GM21526 (cell line): ENCODE results near the gene OR51G1.
"Not testable (repeated sequence)": the region's sequence is repeated elsewhere in the genome, so short reads cannot be mapped to it uniquely, and the experiment has no call there.

Experiments
- ATAC-seq: cut with Tn5 transposase; IDR thresholded peaks from one replicate; pipeline ENCODE4 v1.9.1; 2021; ENCODE audit warnings: moderate library complexity; ENCODE audit not compliant: unreplicated experiment, low FRiP score

Gene OR51G1, protein sequence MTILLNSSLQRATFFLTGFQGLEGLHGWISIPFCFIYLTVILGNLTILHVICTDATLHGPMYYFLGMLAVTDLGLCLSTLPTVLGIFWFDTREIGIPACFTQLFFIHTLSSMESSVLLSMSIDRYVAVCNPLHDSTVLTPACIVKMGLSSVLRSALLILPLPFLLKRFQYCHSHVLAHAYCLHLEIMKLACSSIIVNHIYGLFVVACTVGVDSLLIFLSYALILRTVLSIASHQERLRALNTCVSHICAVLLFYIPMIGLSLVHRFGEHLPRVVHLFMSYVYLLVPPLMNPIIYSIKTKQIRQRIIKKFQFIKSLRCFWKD

GRCh38 chr11:4924239-4924638 lies at the start of gene OR51G1:
Gene OR51G1 (minus strand): TSS chr11:4924339. CDS start chr11:4924339, 0 bp downstream.
- ATAC-seq, result no peak

DNA sequence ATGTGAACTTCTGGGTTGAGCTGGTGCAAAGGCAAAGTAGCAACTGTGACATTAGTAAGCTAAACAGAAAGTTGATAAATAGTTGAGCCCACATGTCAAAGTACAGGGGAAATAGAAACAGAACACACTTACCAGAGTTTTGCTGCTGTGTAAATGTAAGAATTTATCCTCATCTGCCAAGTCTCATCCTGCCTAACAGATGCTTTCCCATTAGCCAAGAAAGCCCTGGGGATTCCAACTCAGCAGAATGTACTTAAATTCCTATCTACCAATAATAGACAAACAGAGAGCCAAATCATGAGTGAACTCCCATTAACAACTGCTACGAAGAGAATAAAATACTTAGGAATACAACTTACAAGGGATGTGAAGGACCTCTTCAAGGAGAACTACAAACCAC lies 38.7 kb upstream of the OR51G1 start:
- no peak for ATAC-seq

- ATAC-seq, result no peak
Observed at GRCh38 chr11:4960877-4961276, 36.7 kb upstream of the OR51G1 start.

DNA sequence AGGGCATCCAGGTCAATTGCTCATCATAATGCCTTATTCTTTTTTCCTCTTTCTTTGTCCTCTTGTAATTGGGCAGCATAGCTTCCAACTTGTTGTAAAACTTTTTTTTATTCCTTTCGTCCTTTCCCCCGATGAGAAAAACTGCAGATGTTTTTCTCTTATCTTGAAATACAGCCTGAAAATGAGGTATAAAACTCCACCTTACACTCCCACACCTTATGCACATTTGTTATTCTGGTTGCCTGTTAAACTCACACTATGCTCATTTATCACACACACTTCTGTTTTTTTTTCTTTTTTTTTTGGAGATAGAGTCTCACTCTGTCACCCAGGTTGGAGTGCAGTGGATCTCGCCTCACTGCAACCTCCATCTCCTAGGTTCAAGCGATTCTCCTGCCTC lies 33.3 kb upstream of the OR51G1 start:
- no peak for ATAC-seq

GRCh38 chr11:4955613-4956012 lies 31.5 kb upstream of the OR51G1 start, which contains the start of gene OR51A2:
Gene OR51A2 (minus strand): TSS chr11:4955713. CDS start chr11:4955713, 0 bp downstream.
- not testable (repeated sequence) for ATAC-seq

GRCh38 chr11:4947505-4947904 lies 23.4 kb upstream of the OR51G1 start, which contains the start of gene OR51A4:
Gene OR51A4 (minus strand): TSS chr11:4947605. CDS start chr11:4947100, 505 bp downstream.
- no peak for ATAC-seq

DNA sequence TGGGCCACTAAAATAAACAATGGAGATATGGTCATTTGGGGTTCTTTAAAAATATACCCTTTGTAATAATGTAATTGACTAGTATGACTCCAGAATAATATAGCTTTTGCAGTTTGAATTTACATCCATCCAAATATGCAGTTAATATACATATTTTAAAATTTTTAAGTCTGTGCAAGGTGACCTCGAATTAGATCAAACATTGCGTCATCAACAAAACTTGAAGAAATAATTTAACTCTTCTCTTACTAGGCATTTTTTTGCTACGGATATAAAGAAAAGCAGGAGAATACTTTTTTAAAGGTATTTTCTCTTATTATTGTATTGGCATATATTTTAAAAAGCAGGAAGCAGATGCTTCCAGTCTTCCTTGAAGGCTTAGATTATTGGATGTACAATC lies 12.6 kb upstream of the OR51G1 start:
- no peak for ATAC-seq

GRCh38 chr11:4932751-4933150 lies 8.6 kb upstream of the OR51G1 start:
- no peak for ATAC-seq

- ATAC-seq, result no peak
Observed at GRCh38 chr11:4926608-4927007, 2.5 kb upstream of the OR51G1 start.

- ATAC-seq, result no peak
Observed at GRCh38 chr11:4922304-4922703, 1.8 kb downstream of the OR51G1 start.

DNA sequence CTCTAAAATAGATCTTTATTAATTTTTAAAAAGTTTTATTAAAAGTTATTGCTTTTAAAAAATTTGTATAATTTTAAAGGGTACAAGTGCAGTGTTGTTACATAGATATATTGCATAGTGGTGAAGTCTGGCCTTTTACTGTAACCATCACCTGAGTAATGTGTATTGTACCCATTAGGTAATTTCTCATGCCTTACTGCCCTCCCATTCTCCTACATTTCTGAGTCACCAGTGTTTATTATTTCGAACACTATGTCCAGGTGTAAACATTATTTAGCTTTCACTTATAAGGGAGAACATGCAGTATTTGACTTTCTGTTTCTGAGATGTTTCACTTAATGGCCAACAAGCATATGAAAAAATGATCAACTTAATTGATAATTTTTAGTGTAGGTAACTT lies 2.3 kb downstream of the OR51G1 start:
- no peak for ATAC-seq

- no peak for ATAC-seq
Observed at GRCh38 chr11:4919250-4919649, 4.9 kb downstream of the OR51G1 start, which contains the start of gene OR51G2. Gene OR51G2 (minus strand): TSS chr11:4919350. CDS start chr11:4915663, 3,687 bp downstream.

- no peak for ATAC-seq
Observed at GRCh38 chr11:4916581-4916980, 7.6 kb downstream of the OR51G1 start.

- no peak for ATAC-seq
Observed at GRCh38 chr11:4903484-4903883, 20.7 kb downstream of the OR51G1 start, which contains the start of gene OR51A7. Gene OR51A7 (plus strand): TSS chr11:4903783. CDS start chr11:4907370, 3,587 bp downstream.

DNA sequence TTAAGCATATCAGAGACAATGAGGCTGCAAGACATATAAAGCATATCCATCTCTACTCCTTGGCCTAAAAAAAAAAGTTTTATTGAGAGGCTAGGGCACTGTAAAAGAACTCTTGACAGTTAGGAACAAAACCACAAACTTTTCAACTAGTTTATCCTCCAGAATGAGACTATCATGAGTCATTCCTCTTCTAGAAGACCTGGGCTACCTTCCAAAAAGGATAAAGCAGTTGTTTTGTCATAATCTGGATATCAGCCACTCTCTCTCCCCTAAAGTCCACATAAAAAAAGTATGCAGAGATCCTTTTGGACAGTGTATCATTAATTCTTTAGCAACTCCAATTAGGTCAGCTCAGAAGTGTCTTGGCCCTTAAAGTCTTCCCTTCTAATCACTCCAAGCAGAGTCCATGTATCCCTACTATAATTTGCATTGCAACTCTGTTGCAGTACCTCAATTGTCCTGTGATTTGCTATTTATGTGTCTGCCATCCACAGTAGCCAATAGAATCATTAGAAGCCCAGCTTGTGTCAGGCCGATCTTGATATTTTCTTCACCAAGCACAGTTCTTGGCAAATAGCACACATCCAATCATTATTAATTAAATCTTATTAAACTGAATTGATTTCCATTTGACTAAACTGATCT lies 32.0 kb downstream of the OR51G1 start:
- no peak for ATAC-seq

GRCh38 chr11:4890279-4890678 lies 33.9 kb downstream of the OR51G1 start:
- ATAC-seq, result no peak

- no peak for ATAC-seq
Observed at GRCh38 chr11:4887591-4887990, 36.5 kb downstream of the OR51G1 start.

DNA sequence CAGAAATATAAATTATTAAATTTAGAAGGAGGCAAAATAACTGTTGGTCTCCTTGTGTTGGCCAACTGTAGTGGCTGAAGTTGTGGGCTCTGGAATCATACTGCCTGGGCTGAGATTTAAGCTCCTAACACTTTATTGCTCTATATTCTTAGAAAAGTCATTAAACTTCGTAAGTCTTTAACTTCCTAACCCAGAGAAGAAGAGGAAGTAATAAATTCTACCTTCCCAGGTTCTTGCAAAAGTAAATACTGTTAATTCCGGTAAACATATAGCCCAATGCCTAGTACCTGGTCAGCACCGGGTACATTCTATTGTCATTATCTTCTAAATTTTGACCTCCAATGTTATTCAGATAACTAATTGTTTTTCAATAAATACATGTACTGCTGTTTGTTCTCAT lies 38.0 kb downstream of the OR51G1 start:
- ATAC-seq, result no peak

- ATAC-seq, result no peak
Observed at GRCh38 chr11:4884361-4884760, 39.8 kb downstream of the OR51G1 start.

GRCh38 chr11:4882543-4882942 lies 41.6 kb downstream of the OR51G1 start:
- ATAC-seq, result no peak

GRCh38 chr11:4881860-4882500 lies 42.2 kb downstream of the OR51G1 start, which contains the start of gene OR51T1:
Gene OR51T1 (plus strand): TSS chr11:4881900. CDS start chr11:4881900, 0 bp downstream.
- ATAC-seq, result no peak
